Measurements from ENCODE around the gene FRS2.

FRS2 gene

GRCh38 chr12:69480698-69481097 is 10.5 kb downstream of the FRS2 start:
- no peak overlapping the region for H3K27ac ChIP-seq (ENCODE audit: low read length)
- peaks cover 19% of the 10 kb centered on the region; the same call in 1 of the 2 replicates for H4K20me1 ChIP-seq (ENCODE audit: insufficient read depth, low read length)
- H3K79me2 ChIP-seq (ENCODE audit: low read length): peaks cover 87% of the 10 kb centered on the region
- H3K4me3 ChIP-seq (ENCODE audit: low read length): no peak overlapping the region
- no peak overlapping the region for H2AFZ ChIP-seq (ENCODE audit: low read depth, low read length)
- H3K9ac ChIP-seq (ENCODE audit: low read length): no peak overlapping the region
- no peak overlapping the region for H3K4me2 ChIP-seq (ENCODE audit: low read length)
- H3K27me3 ChIP-seq (ENCODE audit: low read depth, low read length): no peaks in the 10 kb centered on the region
- TF ChIP-seq CTCF (IDR thresholded peaks at IDR 0.05; ENCODE audit: low read depth, low read length) (no peak), EZH2phosphoT487 (IDR thresholded peaks at IDR 0.05; ENCODE audit: low read depth) (no peak)
- peaks cover 3% of the 10 kb centered on the region for H3K36me3 ChIP-seq (replicated peaks; ENCODE audit: low read depth, low read length)
- no peaks in the 10 kb centered on the region for H3K9me3 ChIP-seq (ENCODE audit: insufficient read depth, low read length)
- H3K4me1 ChIP-seq (ENCODE audit: low read length): peaks cover 7% of the 10 kb centered on the region

- no peaks in the 10 kb centered on the region for H3K27me3 ChIP-seq (ENCODE audit: low read depth, low read length)
- H3K4me3 ChIP-seq (ENCODE audit: low read length): no peak overlapping the region
- H3K4me1 ChIP-seq (ENCODE audit: low read length): peaks cover 7% of the 10 kb centered on the region
- TF ChIP-seq EZH2phosphoT487 (IDR thresholded peaks at IDR 0.05; ENCODE audit: low read depth) (no peak), CTCF (IDR thresholded peaks at IDR 0.05; ENCODE audit: low read depth, low read length) (no peak)
- H3K4me2 ChIP-seq (ENCODE audit: low read length): no peak overlapping the region
- peaks cover 16% of the 10 kb centered on the region; the same call in 1 of the 2 replicates for H4K20me1 ChIP-seq (ENCODE audit: insufficient read depth, low read length)
- no peak overlapping the region for H3K27ac ChIP-seq (ENCODE audit: low read length)
- no peak overlapping the region for H2AFZ ChIP-seq (ENCODE audit: low read depth, low read length)
- no peaks in the 10 kb centered on the region for H3K9me3 ChIP-seq (ENCODE audit: insufficient read depth, low read length)
- no peak overlapping the region for H3K9ac ChIP-seq (ENCODE audit: low read length)
- peaks cover 85% of the 10 kb centered on the region for H3K79me2 ChIP-seq (ENCODE audit: low read length)
- peaks cover 4% of the 10 kb centered on the region for H3K36me3 ChIP-seq (replicated peaks; ENCODE audit: low read depth, low read length)
Measured at GRCh38 chr12:69481133-69481532, 10.9 kb downstream of the FRS2 start.

DNA sequence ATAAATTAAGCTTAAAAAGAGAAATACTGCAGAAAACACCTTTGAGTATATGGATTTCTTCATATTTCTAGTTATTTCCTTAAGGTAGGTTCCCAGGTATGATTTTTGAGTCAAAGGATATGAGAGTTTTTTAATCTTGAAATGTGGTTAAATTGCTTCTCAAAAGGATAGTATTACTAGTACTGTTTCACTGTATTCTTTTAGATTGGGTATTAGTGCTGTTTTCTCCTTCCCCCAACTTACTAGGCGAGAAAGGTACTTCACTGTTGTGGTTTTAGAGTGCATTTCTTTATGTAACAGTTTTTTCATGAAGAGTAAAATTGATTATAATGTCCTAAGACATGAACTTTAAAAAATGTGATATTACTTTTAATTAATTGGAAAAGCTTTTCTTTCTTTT is 13.5 kb downstream of the FRS2 start:
- Histone ChIP-seq H3K4me3 (ENCODE audit: low read length) (no peak overlapping the region), H3K79me2 (ENCODE audit: low read length) (peaks cover 78% of the 10 kb centered on the region), H3K36me3 (replicated peaks; ENCODE audit: low read depth, low read length) (peaks cover 24% of the 10 kb centered on the region), H3K9ac (ENCODE audit: low read length) (no peak overlapping the region), H3K27me3 (ENCODE audit: low read depth, low read length) (no peaks in the 10 kb centered on the region), H3K9me3 (ENCODE audit: insufficient read depth, low read length) (no peaks in the 10 kb centered on the region), H2AFZ (ENCODE audit: low read depth, low read length) (no peak overlapping the region), H3K4me1 (ENCODE audit: low read length) (peaks cover 7% of the 10 kb centered on the region), H4K20me1 (ENCODE audit: insufficient read depth, low read length) (peaks cover 13% of the 10 kb centered on the region; the same call in 1 of the 2 replicates), H3K4me2 (ENCODE audit: low read length) (no peak overlapping the region), H3K27ac (ENCODE audit: low read length) (no peak overlapping the region)
- TF ChIP-seq CTCF (IDR thresholded peaks at IDR 0.05; ENCODE audit: low read depth, low read length): no peak
- TF ChIP-seq EZH2phosphoT487 (IDR thresholded peaks at IDR 0.05; ENCODE audit: low read depth): no peak

GRCh38 chr12:69484428-69484827 is 14.2 kb downstream of the FRS2 start:
- Histone ChIP-seq H3K4me3 (ENCODE audit: low read length) (no peak overlapping the region), H3K4me1 (ENCODE audit: low read length) (peaks cover 7% of the 10 kb centered on the region), H3K4me2 (ENCODE audit: low read length) (no peak overlapping the region), H4K20me1 (ENCODE audit: insufficient read depth, low read length) (peaks cover 13% of the 10 kb centered on the region; the same call in 1 of the 2 replicates), H3K27me3 (ENCODE audit: low read depth, low read length) (no peaks in the 10 kb centered on the region), H3K27ac (ENCODE audit: low read length) (no peak overlapping the region), H3K9ac (ENCODE audit: low read length) (no peak overlapping the region), H3K36me3 (replicated peaks; ENCODE audit: low read depth, low read length) (peaks cover 24% of the 10 kb centered on the region), H3K9me3 (ENCODE audit: insufficient read depth, low read length) (no peaks in the 10 kb centered on the region), H2AFZ (ENCODE audit: low read depth, low read length) (no peak overlapping the region), H3K79me2 (ENCODE audit: low read length) (peaks cover 76% of the 10 kb centered on the region)
- TF ChIP-seq EZH2phosphoT487 (IDR thresholded peaks at IDR 0.05; ENCODE audit: low read depth): no peak
- no peak for TF ChIP-seq CTCF (IDR thresholded peaks at IDR 0.05; ENCODE audit: low read depth, low read length)
